K562 (cell line): ENCODE data around the gene IFI6. TPM values are rescaled to one million over a fixed set of nuclear protein-coding genes. Genes with fewer than 3 reads are reported as not detected.
A peak's percentile ranks its signal among the peaks of the same experiment; 100 is the strongest.
"Not testable (repeated sequence)": the region's sequence is repeated elsewhere in the genome, so short reads cannot be mapped to it uniquely, and the experiment has no call there.

Source experiments
- ATAC-seq: fragments of 200-7000 bp; cut with Tn5 transposase; 3 replicates; pipeline ENCODE4 v1.9.1; 2020; ENCODE audit warnings: moderate library complexity
- BruUV-seq: library from RNA; stranded (reverse); fragments of 400-500 nt; replicated peaks from 2 replicates; lab custom pipeline; 2021; lab: Mats Ljungman, UMichigan
- CTCF ChIA-PET: fragments of 300-600 bp; formaldehyde crosslinking; extraction: SDS; loops from one replicate; lab custom pipeline; 2021; ENCODE audit warnings: low intra/inter-chr PET ratio; lab: Yijun Ruan, JAX
- POLR2A ChIA-PET: fragments of 300-600, 350-650 bp; sonication (Branson Sonifier 250); formaldehyde crosslinking; extraction: SDS; loops from one replicate; lab custom pipeline; 2021; ENCODE audit warnings: antibody characterized with exemption, inconsistent platforms; lab: Yijun Ruan, JAX
- DNase-seq, 4 experiments: peaks; one replicate each; pipeline versions ENCODE4 v3.0.0 to v3.0.0-alpha.2; 2011 to 2018; ENCODE audit warnings: low spot score in 3 of 4, mixed read lengths in 3 of 4; ENCODE audit errors: extremely low read depth in 1 of 4
- FAIRE-seq: peaks from 2 replicates; lab custom pipeline; 2011; peaks lifted over from hg19 to GRCh38; lab: Jason Lieb, UNC
- H2AFZ ChIP-seq: 2 replicates; pipeline ENCODE4 v1.6.0; 2011; ENCODE audit warnings: low read depth, low read length, control low read depth, inconsistent platforms
- H3K27ac ChIP-seq: fragments of 200-600 bp; 3 replicates; pipeline ENCODE4 v1.8.0; 2011; ENCODE audit warnings: low read depth, mild to moderate bottlenecking, control low read depth, inconsistent platforms, low read length, moderate library complexity, mixed read lengths; ENCODE audit errors: extremely low read depth
- H3K27me3 ChIP-seq, 2 experiments: fragments of 300-600 bp in 1 of 2; 2 replicates in 1 of 2; 3 replicates in 1 of 2; pipeline versions ENCODE4 v1.6.0 to v1.8.0; 2011; ENCODE audit warnings: inconsistent platforms in 2 of 2, low read length in 2 of 2, mild to moderate bottlenecking in 1 of 2, mixed read lengths in 1 of 2, moderate library complexity in 1 of 2; ENCODE audit not compliant: control insufficient read depth in 2 of 2, insufficient read depth in 2 of 2
- H3K36me3 ChIP-seq: fragments of 300-600 bp; 3 replicates; pipeline ENCODE4 v1.8.0; 2011; ENCODE audit warnings: mild to moderate bottlenecking, low read length, inconsistent platforms; ENCODE audit not compliant: control insufficient read depth, insufficient read depth
- H3K4me1 ChIP-seq, 2 experiments: fragments of 200-600 bp in 1 of 2; replicated peaks in 1 of 2; 2 replicates in 1 of 2; 3 replicates in 1 of 2; pipeline versions ENCODE4 v1.5.1 to v1.8.0; 2011; ENCODE audit warnings: inconsistent platforms in 2 of 2, low read length in 2 of 2, mild to moderate bottlenecking in 1 of 2, mixed read lengths in 1 of 2, moderate library complexity in 1 of 2; ENCODE audit not compliant: control insufficient read depth in 2 of 2, insufficient read depth in 2 of 2
- H3K4me2 ChIP-seq: 2 replicates; pipeline ENCODE4 v1.6.1; 2011; ENCODE audit warnings: low read length, control low read depth, inconsistent platforms, mixed read lengths; ENCODE audit not compliant: insufficient read depth
- H3K4me3 ChIP-seq: fragments of 200-600 bp; sonication (generic), shearing (Covaris generic); 2 replicates; pipeline ENCODE4 v1.5.1; 2016; ENCODE audit warnings: control low read depth, inconsistent platforms
- H3K79me2 ChIP-seq: fragments of 200-600 bp; 3 replicates; pipeline ENCODE4 v1.8.0; 2011; ENCODE audit warnings: low read length, inconsistent platforms; ENCODE audit not compliant: control insufficient read depth, insufficient read depth
- H3K9ac ChIP-seq, 2 experiments: 2 replicates each; pipeline versions ENCODE4 v1.6.0 to v1.6.1; 2011; ENCODE audit warnings: low read depth in 2 of 2, low read length in 2 of 2, control low read depth in 1 of 2, inconsistent platforms in 1 of 2, mild to moderate bottlenecking in 1 of 2, mixed read lengths in 1 of 2; ENCODE audit not compliant: insufficient read depth in 1 of 2
- H3K9me1 ChIP-seq: one replicate; pipeline ENCODE4 v1.6.0; 2011; ENCODE audit warnings: inconsistent platforms, mild to moderate bottlenecking, low read length, moderate library complexity; ENCODE audit not compliant: control insufficient read depth, insufficient read depth
- H3K9me3 ChIP-seq: replicated peaks from 2 replicates; pipeline ENCODE4 v1.5.1; 2011; ENCODE audit warnings: low read depth, low read length, inconsistent platforms; ENCODE audit not compliant: control insufficient read depth, insufficient read depth
- H4K20me1 ChIP-seq: replicated peaks from 2 replicates; pipeline ENCODE4 v1.6.1; 2011; ENCODE audit warnings: low read length, inconsistent platforms, mixed read lengths; ENCODE audit not compliant: control insufficient read depth, insufficient read depth
- CREM ChIP-seq: IDR thresholded peaks from 2 replicates; pipeline ENCODE4 v1.6.1; 2014; ENCODE audit warnings: antibody characterized with exemption, low read depth
- KLF16 ChIP-seq: IDR thresholded peaks from 2 replicates; pipeline ENCODE4 v1.6.1; 2016; ENCODE audit warnings: antibody characterized with exemption
- MAFK ChIP-seq: IDR thresholded peaks from 2 replicates; pipeline ENCODE4 v1.6.1; 2011; ENCODE audit warnings: low read length, improper control_type of control experiment
- PKNOX1 ChIP-seq: fragments of 450-650 bp; IDR thresholded peaks from 2 replicates; pipeline ENCODE4 v1.6.1; 2016
- PRDM10 ChIP-seq: fragments of 450-650 bp; IDR thresholded peaks from 2 replicates; pipeline ENCODE4 v1.6.1; 2018; ENCODE audit not compliant: partially characterized antibody
- SPI1 ChIP-seq: IDR thresholded peaks from 2 replicates; pipeline ENCODE4 v1.6.1; 2011; ENCODE audit warnings: low read depth, low read length, control low read depth, borderline replicate concordance
- WGBS: fragments of 100-300 bp; shearing (Covaris generic); methylation state at CpG from one replicate; pipeline ENCODE4 v1.1.6; 2016; ENCODE audit warnings: low coverage, mixed read lengths; ENCODE audit not compliant: insufficient coverage; ENCODE audit errors: missing lambda C conversion rate; 5-methylcytosine and 5-hydroxymethylcytosine counted together
- in situ Hi-C: fragments of 300-500 bp; cut with MboI; formaldehyde crosslinking; loops from 4 replicates; pipeline ENCODE4 v1.15.0; 2018; ENCODE audit warnings: inconsistent platforms, mixed read lengths
- intact Hi-C: fragments of 100-400 bp; cut with micrococcal nuclease; formaldehyde crosslinking; loops from 2 replicates; pipeline ENCODE4 v1.14.2; 2022
- polyA plus RNA-seq, 8 experiments: library from polyadenylated mRNA; depleted of rRNA in 4 of 8; stranded (reverse) in 5 of 8; unstranded in 3 of 8; fragments of >200 nt; fragmentation: Nextera tagmentation in 2 of 8; fragmentation: Illumina TruSeq in 1 of 8; extraction: Ambion mirVana in 2 of 8; extraction: Trizol in 1 of 8; gene quantifications; 2 replicates each; pipeline versions ENCODE4 v1.2.1 to v1.2.3, GENCODE V29; 2011 to 2014; ENCODE audit warnings: inconsistent platforms in 1 of 8, missing spikeins in 1 of 8
- total RNA-seq, 7 experiments: library from RNA; depleted of rRNA in 6 of 7; stranded (reverse); fragments of >200 nt in 6 of 7; fragmentation: Illumina TruSeq in 2 of 7; extraction: Trizol in 2 of 7; gene quantifications; 2 replicates each; pipeline versions ENCODE4 v1.2.1 to v1.2.3, GENCODE V29; 2011 to 2021; ENCODE audit warnings: low replicate concordance in 1 of 7
- TF ChIP-seq, protein P1 (sequence below): sonication (generic); formaldehyde crosslinking; IDR thresholded peaks from 2 replicates; pipeline ENCODE4 v1.9.0; 2022; ENCODE audit warnings: mild to moderate bottlenecking, missing genetic modification reagents

Gene IFI6
- total and polyA plus RNA-seq, 9 of the 15 experiments (the other 6 are each of a cell fraction or from before 2014, with no cell fraction given): 0.17 to 4.5 (median 2.2) TPM

GRCh38 chr1:27643600-27644368 is 28.2 kb downstream of the IFI6 start (continued):
- TF ChIP-seq PRDM10 (peak; percentile 89), CREM (peak; percentile 36; the same call in 1 of the 2 replicates), SPI1 (0 out of 2 replicates have a peak, but pooled peaks have one; percentile 11), MAFK (peak; percentile 12; the same call in 1 of the 2 replicates), KLF16 (peak; percentile 36; the same call in 1 of the 2 replicates), PKNOX1 (0 out of 2 replicates have a peak, but pooled peaks have one; percentile 10)
- TF ChIP-seq, protein P1, sequence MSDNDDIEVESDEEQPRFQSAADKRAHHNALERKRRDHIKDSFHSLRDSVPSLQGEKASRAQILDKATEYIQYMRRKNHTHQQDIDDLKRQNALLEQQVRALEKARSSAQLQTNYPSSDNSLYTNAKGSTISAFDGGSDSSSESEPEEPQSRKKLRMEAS (CRISPR knock-in tag): 0 out of 2 replicates have a peak, but pooled peaks have one; percentile 21

DNA sequence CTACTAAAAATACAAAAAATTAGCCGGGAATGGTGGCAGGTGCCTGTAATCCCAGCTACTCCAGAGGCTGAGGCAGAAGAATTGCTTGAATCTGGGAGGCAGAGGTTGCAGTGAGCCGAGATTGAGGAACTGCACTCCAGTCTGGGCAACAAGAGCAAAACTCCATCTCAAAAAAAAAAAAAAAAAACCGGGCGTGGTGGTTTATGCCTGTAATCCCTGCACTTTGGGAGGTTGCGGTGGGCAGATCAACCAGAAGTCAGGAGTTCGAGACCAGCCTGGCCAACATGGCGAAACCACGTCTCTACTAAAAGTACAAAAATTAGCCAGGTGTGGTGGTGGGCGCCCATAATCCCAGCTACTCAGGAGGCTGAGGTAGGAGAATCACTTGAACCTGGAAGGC is 31.5 kb downstream of the IFI6 start:
- BruUV-seq, H3K79me2 ChIP-seq, H2AFZ ChIP-seq, H3K27ac ChIP-seq, H3K9me1 ChIP-seq, in situ Hi-C loops, H3K4me2 ChIP-seq, H3K36me3 ChIP-seq, H3K27me3 ChIP-seq, H3K9me3 ChIP-seq, intact Hi-C loops, FAIRE-seq, ATAC-seq, H4K20me1 ChIP-seq, H3K4me3 ChIP-seq, DNase-seq, H3K9ac ChIP-seq, CTCF ChIA-PET, H3K4me1 ChIP-seq: not testable (repeated sequence)
- 35% methylated on average over 8 of the region's 9 CpGs for WGBS
- POLR2A ChIA-PET: interaction anchor here (1.0 kb wide), 1 partner anchor 32 kb away, joined by 3 read pairs; the partner anchor contains the start of gene IFI6
